HEK293T (cell line): Measurements from ENCODE around the gene ZMIZ1.

Experiments
- CTCF ChIA-PET: fragments of 350-600 bp; formaldehyde crosslinking; extraction: SDS; loops from one replicate; lab custom pipeline; 2021; ENCODE audit warnings: antibody characterized with exemption, inconsistent platforms; lab: Yijun Ruan, JAX
- POLR2A ChIA-PET: fragments of 350-600 bp; formaldehyde crosslinking; extraction: SDS; loops from one replicate; lab custom pipeline; 2020; ENCODE audit warnings: antibody characterized with exemption, inconsistent platforms; lab: Yijun Ruan, JAX
- DNase-seq: peaks from one replicate; pipeline ENCODE4 v3.0.0; 2012; ENCODE audit warnings: mixed read lengths; ENCODE audit errors: extremely low spot score
- ARNT ChIP-seq: fragments of 450-650 bp; IDR thresholded peaks from 2 replicates; pipeline ENCODE4 v1.6.1; 2017; ENCODE audit warnings: mild to moderate bottlenecking
- BHLHE40 ChIP-seq: fragments of 450-650 bp; IDR thresholded peaks from 2 replicates; pipeline ENCODE4 v1.6.1; 2016; ENCODE audit warnings: mild to moderate bottlenecking, moderate library complexity, borderline replicate concordance
- CTBP1 ChIP-seq: fragments of 450-650 bp; IDR thresholded peaks from 2 replicates; pipeline ENCODE4 v1.6.1; 2016; ENCODE audit warnings: borderline replicate concordance
- ELF4 ChIP-seq: fragments of 450-650 bp; IDR thresholded peaks from 2 replicates; pipeline ENCODE4 v1.6.1; 2017; ENCODE audit warnings: antibody characterized with exemption
- FOXA1 ChIP-seq: fragments of 450-650 bp; IDR thresholded peaks from 2 replicates; pipeline ENCODE4 v1.6.1; 2016; ENCODE audit warnings: mild to moderate bottlenecking
- FOXK2 ChIP-seq: fragments of 450-650 bp; IDR thresholded peaks from 2 replicates; pipeline ENCODE4 v1.6.1; 2016; ENCODE audit warnings: mild to moderate bottlenecking
- FOXM1 ChIP-seq: fragments of 450-650 bp; IDR thresholded peaks from 2 replicates; pipeline ENCODE4 v1.6.1; 2017; ENCODE audit warnings: mild to moderate bottlenecking, borderline replicate concordance
- HDGF ChIP-seq: fragments of 450-650 bp; IDR thresholded peaks from 2 replicates; pipeline ENCODE4 v1.6.1; 2017; ENCODE audit warnings: antibody characterized with exemption, borderline replicate concordance
- L3MBTL2 ChIP-seq: fragments of 450-650 bp; conservative IDR thresholded peaks from 2 replicates; pipeline ENCODE4 v1.6.1; 2016; ENCODE audit warnings: mild to moderate bottlenecking
- LEF1 ChIP-seq: fragments of 450-650 bp; IDR thresholded peaks from 2 replicates; pipeline ENCODE4 v1.6.1; 2017; ENCODE audit warnings: mild to moderate bottlenecking, borderline replicate concordance
- NFRKB ChIP-seq: fragments of 450-650 bp; IDR thresholded peaks from 2 replicates; pipeline ENCODE4 v1.6.1; 2016; ENCODE audit warnings: mild to moderate bottlenecking, moderate library complexity
- SP1 ChIP-seq: fragments of 450-650 bp; IDR thresholded peaks from 2 replicates; pipeline ENCODE4 v1.6.1; 2017
- SUZ12 ChIP-seq: fragments of 450-650 bp; IDR thresholded peaks from 2 replicates; pipeline ENCODE4 v1.6.1; 2016; ENCODE audit warnings: mild to moderate bottlenecking
- TARDBP ChIP-seq: fragments of 450-650 bp; IDR thresholded peaks from 2 replicates; pipeline ENCODE4 v1.6.1; 2016
- ZNF384 ChIP-seq: fragments of 450-650 bp; IDR thresholded peaks from 2 replicates; pipeline ENCODE4 v1.6.1; 2016
- TF ChIP-seq, protein P1 (sequence below): fragments of 450-650 bp; IDR thresholded peaks from 2 replicates; pipeline ENCODE4 v1.6.1; 2016

Gene ZMIZ1

GRCh38 chr10:79258894-79259293, 190.1 kb downstream of the ZMIZ1 start:
- TF ChIP-seq FOXK2 (no peak), ARNT (no peak), BHLHE40 (no peak), SUZ12 (no peak), HDGF (no peak), L3MBTL2 (no peak), ELF4 (no peak), TARDBP (no peak), FOXA1 (no peak), SP1 (no peak), LEF1 (no peak), FOXM1 (no peak), NFRKB (no peak), CTBP1 (no peak)
- TF ChIP-seq, protein P1, sequence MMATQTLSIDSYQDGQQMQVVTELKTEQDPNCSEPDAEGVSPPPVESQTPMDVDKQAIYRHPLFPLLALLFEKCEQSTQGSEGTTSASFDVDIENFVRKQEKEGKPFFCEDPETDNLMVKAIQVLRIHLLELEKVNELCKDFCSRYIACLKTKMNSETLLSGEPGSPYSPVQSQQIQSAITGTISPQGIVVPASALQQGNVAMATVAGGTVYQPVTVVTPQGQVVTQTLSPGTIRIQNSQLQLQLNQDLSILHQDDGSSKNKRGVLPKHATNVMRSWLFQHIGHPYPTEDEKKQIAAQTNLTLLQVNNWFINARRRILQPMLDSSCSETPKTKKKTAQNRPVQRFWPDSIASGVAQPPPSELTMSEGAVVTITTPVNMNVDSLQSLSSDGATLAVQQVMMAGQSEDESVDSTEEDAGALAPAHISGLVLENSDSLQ = no peak
- DNase-seq = no peak
- ChIA-PET CTCF (interaction anchor here (0.7 kb wide), 1 partner anchor 17 kb away, joined by 3 read pairs; no protein-coding TSS in a partner anchor), POLR2A (no interaction called here)

- ChIA-PET CTCF (no interaction called here), POLR2A (no interaction called here)
- DNase-seq = no peak
- TF ChIP-seq SUZ12 = no peak
- no peak for TF ChIP-seq L3MBTL2
- TF ChIP-seq SP1 = no peak
- no peak for TF ChIP-seq HDGF
- TF ChIP-seq TARDBP = no peak
- TF ChIP-seq, protein P1 = no peak
Observed at GRCh38 chr10:79259834-79260233, 191.1 kb downstream of the ZMIZ1 start.

- DNase-seq = no peak
- CTCF ChIA-PET = no interaction called here
- TF ChIP-seq, protein P1 = no peak
- no peak for TF ChIP-seq ELF4
- no peak for TF ChIP-seq L3MBTL2
- TF ChIP-seq BHLHE40 = no peak
- TF ChIP-seq NFRKB = no peak
- no peak for TF ChIP-seq SP1
- TF ChIP-seq FOXA1 = no peak
- no peak for TF ChIP-seq ZNF384
- TF ChIP-seq FOXM1 = no peak
- no peak for TF ChIP-seq TARDBP
- no peak for TF ChIP-seq FOXK2
- TF ChIP-seq LEF1 = no peak
- no peak for TF ChIP-seq HDGF
- TF ChIP-seq ARNT = no peak
- POLR2A ChIA-PET = no interaction called here
Observed at GRCh38 chr10:79260811-79261740, 192.3 kb downstream of the ZMIZ1 start.

GRCh38 chr10:79262131-79262530, 193.4 kb downstream of the ZMIZ1 start:
- no peak for DNase-seq
- ChIA-PET POLR2A (no interaction called here), CTCF (no interaction called here)
- TF ChIP-seq ZNF384 = no peak
- TF ChIP-seq SP1 = no peak
- TF ChIP-seq NFRKB = no peak
- TF ChIP-seq, protein P1 = no peak
- no peak for TF ChIP-seq FOXA1
- no peak for TF ChIP-seq HDGF
- TF ChIP-seq L3MBTL2 = no peak
- TF ChIP-seq ELF4 = no peak
- TF ChIP-seq FOXM1 = no peak
- no peak for TF ChIP-seq LEF1

GRCh38 chr10:79262959-79263746, 194.4 kb downstream of the ZMIZ1 start:
- no peak for TF ChIP-seq FOXK2
- no peak for TF ChIP-seq L3MBTL2
- TF ChIP-seq ZNF384 = no peak
- CTCF ChIA-PET = no interaction called here
- POLR2A ChIA-PET = no interaction called here
- DNase-seq = no peak
